SK-N-MC (cell line): ENCODE data around the gene OMD.

Experiments
- DNase-seq: peaks from one replicate; pipeline ENCODE4 v3.0.0-alpha.2; 2011; ENCODE audit warnings: low read depth, low spot score
- H3K27ac ChIP-seq: fragments of 200-600 bp; sonication (generic); 2 replicates; pipeline ENCODE4 v1.5.1; 2016; ENCODE audit warnings: mixed run types
- H3K36me3 ChIP-seq: fragments of 200-600 bp; sonication (generic); 2 replicates; pipeline ENCODE4 v1.6.1; 2017; ENCODE audit warnings: antibody characterized with exemption, low read length, mixed read lengths; ENCODE audit not compliant: insufficient read depth
- H3K4me3 ChIP-seq: fragments of 200-600 bp; sonication (generic); 2 replicates; pipeline ENCODE4 v1.5.1; 2016
- H3K9ac ChIP-seq: fragments of 200-600 bp; sonication (generic); 2 replicates; pipeline ENCODE4 v1.8.0; 2017; ENCODE audit warnings: mixed run types, mixed read lengths; ENCODE audit not compliant: insufficient read length
- H3K9me3 ChIP-seq: fragments of 200-600 bp; sonication (generic); 2 replicates; pipeline ENCODE4 v1.6.1; 2017; ENCODE audit warnings: low read depth, mild to moderate bottlenecking, antibody characterized with exemption, low read length, moderate library complexity, mixed read lengths
- EZH2 ChIP-seq: fragments of 200-600 bp; sonication (generic); IDR thresholded peaks from one replicate; pipeline ENCODE4 v1.6.1; 2017; ENCODE audit warnings: antibody characterized with exemption
- FOXP2 ChIP-seq: optimal IDR thresholded peaks from 2 replicates; pipeline ENCODE3; 2011; ENCODE audit warnings: mild to moderate bottlenecking, moderate library complexity; ENCODE audit not compliant: insufficient read depth; ENCODE audit errors: extremely low read length, control extremely low read depth
- POLR2AphosphoS5 ChIP-seq: IDR thresholded peaks from 2 replicates; pipeline ENCODE4 v1.6.1; 2012; ENCODE audit warnings: mild to moderate bottlenecking, low read depth, low read length, borderline replicate concordance

The OMD gene

GRCh38 chr9:92404042-92404836 is 20.0 kb downstream of the OMD start, which contains the start of gene OGN:
Gene OGN, minus strand, starts transcription at chr9:92404578. Its CDS starts 1,171 bp downstream, at chr9:92403407.
- peak within 1 kb of the TSS; percentile 89 for H3K27ac ChIP-seq
- no peaks in the 10 kb centered on the region for H3K9me3 ChIP-seq
- no peaks in the 10 kb centered on the region for H3K36me3 ChIP-seq
- no peak for TF ChIP-seq EZH2
- TF ChIP-seq POLR2AphosphoS5, result no peak
- TF ChIP-seq FOXP2, result no peak
- peak within 1 kb of the TSS; percentile 61 for H3K9ac ChIP-seq
- H3K4me3 ChIP-seq, result peak within 1 kb of the TSS; percentile 42
- DNase-seq, result no peak

- Histone ChIP-seq H3K27ac (no peak overlapping the region; the same call in 1 of the 2 replicates), H3K9me3 (no peaks in the 10 kb centered on the region), H3K9ac (peak overlapping the region; percentile 19), H3K4me3 (no peak overlapping the region), H3K36me3 (no peaks in the 10 kb centered on the region)
- TF ChIP-seq FOXP2 (no peak), POLR2AphosphoS5 (no peak), EZH2 (no peak)
- DNase-seq, result no peak
Observed at GRCh38 chr9:92402826-92403745, 21.2 kb downstream of the OMD start.

- no peaks in the 10 kb centered on the region; the same call in 1 of the 2 replicates for H3K36me3 ChIP-seq
- no peak overlapping the region for H3K4me3 ChIP-seq
- no peaks in the 10 kb centered on the region for H3K9me3 ChIP-seq
- H3K27ac ChIP-seq, result no peak overlapping the region
- no peak for DNase-seq
- H3K9ac ChIP-seq, result no peak overlapping the region
- no peak for TF ChIP-seq EZH2
Observed at GRCh38 chr9:92402360-92402759, 21.9 kb downstream of the OMD start.

GRCh38 chr9:92397853-92398252 is 26.4 kb downstream of the OMD start:
- no peaks in the 10 kb centered on the region; the same call in 1 of the 2 replicates for H3K36me3 ChIP-seq
- no peak overlapping the region for H3K4me3 ChIP-seq
- no peak for DNase-seq
- TF ChIP-seq POLR2AphosphoS5 (no peak), FOXP2 (no peak), EZH2 (no peak)
- no peak overlapping the region for H3K9ac ChIP-seq
- H3K27ac ChIP-seq, result no peak overlapping the region
- no peaks in the 10 kb centered on the region for H3K9me3 ChIP-seq

GRCh38 chr9:92395617-92396016 is 28.7 kb downstream of the OMD start:
- no peaks in the 10 kb centered on the region; the same call in 1 of the 2 replicates for H3K36me3 ChIP-seq
- H3K9me3 ChIP-seq, result no peaks in the 10 kb centered on the region
- DNase-seq, result no peak
- no peak overlapping the region for H3K4me3 ChIP-seq
- H3K27ac ChIP-seq, result no peak overlapping the region
- TF ChIP-seq EZH2 (no peak), POLR2AphosphoS5 (no peak), FOXP2 (no peak)
- no peak overlapping the region for H3K9ac ChIP-seq

- Histone ChIP-seq H3K36me3 (no peaks in the 10 kb centered on the region; the same call in 1 of the 2 replicates), H3K4me3 (no peak overlapping the region), H3K9me3 (no peaks in the 10 kb centered on the region), H3K9ac (no peak overlapping the region), H3K27ac (no peak overlapping the region)
- DNase-seq, result no peak
- TF ChIP-seq FOXP2 (no peak), POLR2AphosphoS5 (no peak), EZH2 (no peak)
Observed at GRCh38 chr9:92393686-92394085, 30.6 kb downstream of the OMD start.

GRCh38 chr9:92392690-92393089 is 31.6 kb downstream of the OMD start:
- H3K4me3 ChIP-seq, result no peak overlapping the region
- H3K9ac ChIP-seq, result no peak overlapping the region
- DNase-seq, result no peak
- H3K9me3 ChIP-seq, result no peaks in the 10 kb centered on the region
- no peak overlapping the region for H3K27ac ChIP-seq
- TF ChIP-seq POLR2AphosphoS5 (no peak), EZH2 (no peak), FOXP2 (no peak)
- no peaks in the 10 kb centered on the region; the same call in 1 of the 2 replicates for H3K36me3 ChIP-seq

- no peaks in the 10 kb centered on the region for H3K9me3 ChIP-seq
- H3K27ac ChIP-seq, result no peak overlapping the region
- no peaks in the 10 kb centered on the region for H3K36me3 ChIP-seq
- H3K9ac ChIP-seq, result no peak overlapping the region
- H3K4me3 ChIP-seq, result no peak overlapping the region
- no peak for DNase-seq
- TF ChIP-seq FOXP2, result no peak
- TF ChIP-seq POLR2AphosphoS5, result no peak
- no peak for TF ChIP-seq EZH2
Observed at GRCh38 chr9:92385953-92386352, 38.3 kb downstream of the OMD start.
